Measurements from ENCODE around the gene ARID2. TPM values are rescaled to one million over a fixed set of nuclear protein-coding genes. Genes with fewer than 3 reads are reported as not detected.

The ARID2 gene
- total and polyA plus RNA-seq, 2 donors from 2014 or later: 4.4 to 35.7 TPM

- H3K4me3 ChIP-seq (ENCODE audit: low read length in 3 of 3): no peak overlapping the region
- H3K27me3 ChIP-seq (ENCODE audit: control insufficient read depth, insufficient read depth, low read length): no peaks in the 10 kb centered on the region
- no peak for FAIRE-seq
- DNase-seq: no peak
- no peaks in the 10 kb centered on the region for H3K9me3 ChIP-seq (ENCODE audit: control insufficient read depth in 2 of 3, insufficient read depth in 1 of 3, low read length in 3 of 3)
- intact Hi-C loops (cut with DNase I): no loop called here
- no peak overlapping the region for H3K9ac ChIP-seq (ENCODE audit: low read length in 3 of 3)
- no peak overlapping the region for H3K27ac ChIP-seq (ENCODE audit: low read depth in 2 of 2, low read length in 2 of 2)
- peaks cover 0 to 4% (median 0%) of the 10 kb centered on the region in 3 donors for H3K4me1 ChIP-seq (ENCODE audit: control insufficient read depth in 2 of 3, insufficient read depth in 2 of 3, low read depth in 1 of 3, low read length in 3 of 3)
- TF ChIP-seq, protein P1, sequence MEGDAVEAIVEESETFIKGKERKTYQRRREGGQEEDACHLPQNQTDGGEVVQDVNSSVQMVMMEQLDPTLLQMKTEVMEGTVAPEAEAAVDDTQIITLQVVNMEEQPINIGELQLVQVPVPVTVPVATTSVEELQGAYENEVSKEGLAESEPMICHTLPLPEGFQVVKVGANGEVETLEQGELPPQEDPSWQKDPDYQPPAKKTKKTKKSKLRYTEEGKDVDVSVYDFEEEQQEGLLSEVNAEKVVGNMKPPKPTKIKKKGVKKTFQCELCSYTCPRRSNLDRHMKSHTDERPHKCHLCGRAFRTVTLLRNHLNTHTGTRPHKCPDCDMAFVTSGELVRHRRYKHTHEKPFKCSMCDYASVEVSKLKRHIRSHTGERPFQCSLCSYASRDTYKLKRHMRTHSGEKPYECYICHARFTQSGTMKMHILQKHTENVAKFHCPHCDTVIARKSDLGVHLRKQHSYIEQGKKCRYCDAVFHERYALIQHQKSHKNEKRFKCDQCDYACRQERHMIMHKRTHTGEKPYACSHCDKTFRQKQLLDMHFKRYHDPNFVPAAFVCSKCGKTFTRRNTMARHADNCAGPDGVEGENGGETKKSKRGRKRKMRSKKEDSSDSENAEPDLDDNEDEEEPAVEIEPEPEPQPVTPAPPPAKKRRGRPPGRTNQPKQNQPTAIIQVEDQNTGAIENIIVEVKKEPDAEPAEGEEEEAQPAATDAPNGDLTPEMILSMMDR (IDR thresholded peaks at IDR 0.05; ENCODE audit: borderline replicate concordance, extremely low read depth, insufficient read depth): no peak
- H3K36me3 ChIP-seq (ENCODE audit: control insufficient read depth in 2 of 3, insufficient read depth in 3 of 3, low read length in 3 of 3): peaks cover 0 to 25% (median 4%) of the 10 kb centered on the region in 3 donors
These were observed 210.3 kb downstream of the ARID2 start for GRCh38 chr12:45939759-45940158.

DNA sequence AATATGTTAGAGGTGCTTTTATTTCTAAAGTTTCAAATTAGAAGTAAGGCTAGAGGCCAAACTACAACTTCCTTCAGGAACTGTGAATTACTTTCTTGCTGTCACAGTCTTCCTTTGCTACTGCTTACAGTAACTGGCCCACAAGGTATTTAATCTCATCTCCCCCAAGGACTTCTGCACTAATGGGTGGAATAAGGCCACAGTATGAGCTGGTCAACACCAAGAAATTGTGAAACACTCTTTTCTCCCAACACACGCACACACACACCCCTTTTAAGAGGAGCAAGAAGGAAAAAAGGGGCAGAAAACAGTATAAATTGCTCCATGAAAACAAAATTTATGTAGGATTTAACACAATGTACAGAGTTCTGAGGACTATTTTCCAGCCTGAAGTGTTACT lies 215.3 kb downstream of the ARID2 start:
- peaks cover 0 to 4% (median 0%) of the 10 kb centered on the region in 3 donors for H3K4me1 ChIP-seq (ENCODE audit: control insufficient read depth in 2 of 3, insufficient read depth in 2 of 3, low read depth in 1 of 3, low read length in 3 of 3)
- no peak overlapping the region for H3K27ac ChIP-seq (ENCODE audit: low read depth in 2 of 2, low read length in 2 of 2)
- FAIRE-seq (no peak), DNase-seq (no peak)
- peaks cover 0 to 50% (median 8%) of the 10 kb centered on the region in 3 donors for H3K36me3 ChIP-seq (ENCODE audit: control insufficient read depth in 2 of 3, insufficient read depth in 3 of 3, low read length in 3 of 3)
- intact Hi-C loops (cut with DNase I): no loop called here
- no peaks in the 10 kb centered on the region for H3K27me3 ChIP-seq (ENCODE audit: control insufficient read depth, insufficient read depth, low read length)
- H3K9me3 ChIP-seq (ENCODE audit: control insufficient read depth in 2 of 3, insufficient read depth in 1 of 3, low read length in 3 of 3): no peaks in the 10 kb centered on the region
- no peak overlapping the region for H3K4me3 ChIP-seq (ENCODE audit: low read length in 3 of 3)
- TF ChIP-seq, protein P1 (IDR thresholded peaks at IDR 0.05; ENCODE audit: borderline replicate concordance, extremely low read depth, insufficient read depth): no peak
- no peak overlapping the region for H3K9ac ChIP-seq (ENCODE audit: low read length in 3 of 3)

DNA sequence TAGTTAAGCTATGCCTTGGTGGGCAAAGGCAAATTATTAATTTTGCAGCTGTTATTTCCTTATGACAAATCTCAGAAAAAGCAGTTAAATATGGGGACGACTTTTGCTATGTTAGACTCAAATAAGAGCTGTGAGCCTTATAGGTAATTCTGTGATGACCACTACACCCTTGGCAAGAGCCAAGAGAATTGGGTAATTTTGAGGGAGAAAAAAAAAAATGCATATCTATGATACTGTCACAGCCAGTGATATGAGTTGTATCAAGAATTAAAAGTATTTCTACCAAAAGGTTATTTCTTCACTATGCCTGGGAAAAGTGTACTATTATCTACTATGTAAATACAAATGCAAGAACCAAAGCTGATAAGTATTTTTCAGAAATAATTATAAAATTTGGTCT lies 216.9 kb downstream of the ARID2 start:
- peaks cover 3 to 41% (median 7%) of the 10 kb centered on the region in 3 donors for H3K36me3 ChIP-seq (ENCODE audit: control insufficient read depth in 2 of 3, insufficient read depth in 3 of 3, low read length in 3 of 3)
- H3K27ac ChIP-seq (ENCODE audit: low read depth in 2 of 2, low read length in 2 of 2): no peak overlapping the region
- no peaks in the 10 kb centered on the region for H3K9me3 ChIP-seq (ENCODE audit: control insufficient read depth in 2 of 3, insufficient read depth in 1 of 3, low read length in 3 of 3)
- H3K27me3 ChIP-seq (ENCODE audit: control insufficient read depth, insufficient read depth, low read length): no peaks in the 10 kb centered on the region
- no peak for DNase-seq
- no peak overlapping the region for H3K4me3 ChIP-seq (ENCODE audit: low read length in 3 of 3)
- TF ChIP-seq, protein P1 (IDR thresholded peaks at IDR 0.05; ENCODE audit: borderline replicate concordance, extremely low read depth, insufficient read depth): no peak
- intact Hi-C loops (cut with DNase I): no loop called here
- H3K4me1 ChIP-seq (ENCODE audit: control insufficient read depth in 2 of 3, insufficient read depth in 2 of 3, low read depth in 1 of 3, low read length in 3 of 3): peaks cover 0 to 4% (median 0%) of the 10 kb centered on the region in 3 donors
- no peak for FAIRE-seq
- no peak overlapping the region for H3K9ac ChIP-seq (ENCODE audit: low read length in 3 of 3)

GRCh38 chr12:45948546-45948945 lies 219.0 kb downstream of the ARID2 start:
- TF ChIP-seq, protein P1 (IDR thresholded peaks at IDR 0.05; ENCODE audit: borderline replicate concordance, extremely low read depth, insufficient read depth): no peak
- intact Hi-C loops (cut with DNase I): no loop called here
- H3K27ac ChIP-seq (ENCODE audit: low read depth in 2 of 2, low read length in 2 of 2): no peak overlapping the region
- no peak overlapping the region for H3K9ac ChIP-seq (ENCODE audit: low read length in 3 of 3)
- peaks cover 3 to 33% (median 4%) of the 10 kb centered on the region in 3 donors for H3K36me3 ChIP-seq (ENCODE audit: control insufficient read depth in 2 of 3, insufficient read depth in 3 of 3, low read length in 3 of 3)
- DNase-seq (no peak), FAIRE-seq (no peak)
- H3K4me1 ChIP-seq (ENCODE audit: control insufficient read depth in 2 of 3, insufficient read depth in 2 of 3, low read depth in 1 of 3, low read length in 3 of 3): peaks cover 0 to 4% (median 0%) of the 10 kb centered on the region in 3 donors
- H3K4me3 ChIP-seq (ENCODE audit: low read length in 3 of 3): no peak overlapping the region
- no peaks in the 10 kb centered on the region for H3K9me3 ChIP-seq (ENCODE audit: control insufficient read depth in 2 of 3, insufficient read depth in 1 of 3, low read length in 3 of 3)
- no peaks in the 10 kb centered on the region for H3K27me3 ChIP-seq (ENCODE audit: control insufficient read depth, insufficient read depth, low read length)
